HepG2 (cell line): ENCODE results near the gene ITIH1. TPM values are rescaled to one million over a fixed set of nuclear protein-coding genes. Genes with fewer than 3 reads are reported as not detected.
A peak's percentile ranks its signal among the peaks of the same experiment; 100 is the strongest.

Source experiments
- ATAC-seq: fragments of 200-7000 bp; cut with Tn5 transposase; 3 replicates; pipeline ENCODE4 v1.9.1; 2020; ENCODE audit warnings: mild to moderate bottlenecking, moderate library complexity
- BruUV-seq: library from RNA; stranded (reverse); fragments of 400-500 nt; replicated peaks from 2 replicates; lab custom pipeline; 2021; lab: Mats Ljungman, UMichigan
- CTCF ChIA-PET: fragments of 300-600 bp; formaldehyde crosslinking; extraction: SDS; loops from one replicate; lab custom pipeline; 2021; ENCODE audit warnings: low total read pairs, inconsistent platforms, low intra/inter-chr PET ratio; lab: Yijun Ruan, JAX
- POLR2A ChIA-PET: fragments of 350-600 bp; sonication (Branson Sonifier 250); formaldehyde crosslinking; loops from one replicate; lab custom pipeline; 2020; ENCODE audit warnings: antibody characterized with exemption, inconsistent platforms; lab: Yijun Ruan, JAX
- DNase-seq: peaks from one replicate; pipeline ENCODE4 v3.0.0-alpha.2; 2015; ENCODE audit warnings: low spot score
- FAIRE-seq: peaks from 3 replicates; lab custom pipeline; 2011; peaks lifted over from hg19 to GRCh38; lab: Jason Lieb, UNC
- H2AFZ ChIP-seq: one replicate; pipeline ENCODE4 v1.6.1; 2011; ENCODE audit warnings: low read length, inconsistent platforms
- H3K27ac ChIP-seq: fragments of 300-600 bp; 3 replicates; pipeline ENCODE4 v1.8.0; 2011; ENCODE audit warnings: mixed run types, mild to moderate bottlenecking, mixed read lengths, low read length, inconsistent platforms; ENCODE audit not compliant: insufficient read depth; ENCODE audit errors: extremely low read length
- H3K27me3 ChIP-seq, 2 experiments: fragments of 200-600 bp in 1 of 2; 2 replicates in 1 of 2; 3 replicates in 1 of 2; pipeline versions ENCODE4 v1.6.0 to v1.8.0; 2011; ENCODE audit warnings: low read length in 2 of 2, mild to moderate bottlenecking in 2 of 2, moderate library complexity in 2 of 2, inconsistent platforms in 1 of 2; ENCODE audit not compliant: insufficient read depth in 2 of 2, control insufficient read depth in 1 of 2
- H3K36me3 ChIP-seq, 2 experiments: fragments of 200-600 bp in 1 of 2; replicated peaks in 1 of 2; 2 replicates in 1 of 2; 3 replicates in 1 of 2; pipeline versions ENCODE4 v1.5.1 to v1.8.0; 2011; ENCODE audit warnings: low read length in 2 of 2, inconsistent platforms in 1 of 2; ENCODE audit not compliant: insufficient read depth in 2 of 2, control insufficient read depth in 1 of 2
- H3K4me1 ChIP-seq: 2 replicates; pipeline ENCODE4 v1.5.1; 2012; ENCODE audit warnings: low read length, inconsistent platforms; ENCODE audit not compliant: insufficient read depth
- H3K4me2 ChIP-seq: 2 replicates; pipeline ENCODE4 v1.6.0; 2011; ENCODE audit warnings: low read depth, low read length, inconsistent platforms
- H3K4me3 ChIP-seq, 3 experiments: fragments of 200-600 bp in 1 of 3; sonication (generic), shearing (Covaris generic) in 1 of 3; replicated peaks in 1 of 3; 2 replicates each; pipeline ENCODE4 v1.5.1; 2011 to 2016; ENCODE audit warnings: low read length in 3 of 3, inconsistent platforms in 2 of 3, low read depth in 2 of 3, mild to moderate bottlenecking in 2 of 3, control low read depth in 1 of 3, mixed read lengths in 1 of 3; ENCODE audit not compliant: insufficient read depth in 1 of 3
- H3K79me2 ChIP-seq: one replicate; pipeline ENCODE4 v1.6.1; 2011; ENCODE audit warnings: low read length, inconsistent platforms; ENCODE audit not compliant: insufficient read depth
- H3K9ac ChIP-seq: 2 replicates; pipeline ENCODE4 v1.6.0; 2011; ENCODE audit warnings: mild to moderate bottlenecking, low read depth, low read length, inconsistent platforms; ENCODE audit not compliant: insufficient read depth
- H3K9me3 ChIP-seq: 2 replicates; pipeline ENCODE4 v1.5.1; 2012; ENCODE audit warnings: mild to moderate bottlenecking, low read length
- H4K20me1 ChIP-seq: 2 replicates; pipeline ENCODE4 v1.6.0; 2011; ENCODE audit warnings: inconsistent platforms, mild to moderate bottlenecking, low read length, moderate library complexity; ENCODE audit not compliant: insufficient read depth
- ARNT ChIP-seq: fragments of 450-650 bp; IDR thresholded peaks from 2 replicates; pipeline ENCODE4 v1.6.1; 2017
- PAX8 ChIP-seq: sonication (generic); formaldehyde crosslinking; IDR thresholded peaks from 2 replicates; pipeline ENCODE4 v1.8.0; 2022; ENCODE audit warnings: mild to moderate bottlenecking, missing genetic modification reagents, borderline replicate concordance
- POLR2A ChIP-seq, 2 experiments: IDR thresholded peaks; 2 replicates each; pipeline ENCODE4 v1.6.1; 2011; ENCODE audit warnings: low read depth in 2 of 2, low read length in 2 of 2, mild to moderate bottlenecking in 1 of 2, moderate library complexity in 1 of 2; ENCODE audit not compliant: insufficient read depth in 1 of 2
- RAD21 ChIP-seq: fragments of 450-650 bp; formaldehyde crosslinking; IDR thresholded peaks from 2 replicates; pipeline ENCODE4 v1.5.0; 2020; ENCODE audit warnings: mild to moderate bottlenecking
- RBM39 ChIP-seq: fragments of 200-400 bp; formaldehyde crosslinking; IDR thresholded peaks from one replicate; pipeline ENCODE4 v1.6.1; 2018; ENCODE audit warnings: antibody characterized with exemption, mild to moderate bottlenecking, low read depth, low read length; ENCODE audit not compliant: poor library complexity, severe bottlenecking
- SSRP1 ChIP-seq: IDR thresholded peaks from 2 replicates; pipeline ENCODE4 v1.6.1; 2016; ENCODE audit warnings: control low read depth
- ZNF720 ChIP-seq: sonication (generic); formaldehyde crosslinking; IDR thresholded peaks from 2 replicates; pipeline ENCODE4 v1.4.0; 2020; ENCODE audit warnings: missing genetic modification reagents
- ZNF780A ChIP-seq: sonication (generic); formaldehyde crosslinking; IDR thresholded peaks from 2 replicates; pipeline ENCODE4 v1.8.0; 2022; ENCODE audit warnings: mild to moderate bottlenecking, missing genetic modification reagents, moderate library complexity
- ZNF839 ChIP-seq: sonication (generic); formaldehyde crosslinking; IDR thresholded peaks from 2 replicates; pipeline ENCODE4 v1.4.0; 2020; ENCODE audit warnings: missing genetic modification reagents, mild to moderate bottlenecking, borderline replicate concordance
- WGBS: methylation state at CpG from one replicate; pipeline ENCODE4 v1.1.6; 2017; ENCODE audit warnings: low lambda C conversion rate; 5-methylcytosine and 5-hydroxymethylcytosine counted together
- in situ Hi-C: cut with HindIII; loops from 2 replicates; pipeline ENCODE4 v1.10.0; 2017; ENCODE audit warnings: low pct_unique_long_range_greater_than_20kb; ENCODE audit not compliant: extremely low pct_ligation_motif_present
- intact Hi-C: fragments of 100-400 bp; cut with micrococcal nuclease; formaldehyde crosslinking; loops from one replicate; pipeline ENCODE4 v1.10.0; 2022; ENCODE audit not compliant: unreplicated experiment
- polyA plus RNA-seq, 8 experiments: library from polyadenylated mRNA; depleted of rRNA in 3 of 8; stranded (reverse) in 7 of 8; unstranded in 1 of 8; fragments of >200 nt; fragmentation: Illumina TruSeq in 4 of 8; extraction: Trizol in 4 of 8; gene quantifications; 2 replicates each; pipeline versions ENCODE4 v1.2.1 to v1.2.3, GENCODE V29; 2011 to 2016; ENCODE audit warnings: low read depth in 4 of 8, missing spikeins in 1 of 8, mixed read lengths in 1 of 8; ENCODE audit not compliant: insufficient read depth in 1 of 8
- total RNA-seq, 5 experiments: library from RNA; depleted of rRNA; stranded (reverse); fragments of >200 nt; fragmentation: Illumina TruSeq; extraction: Trizol; gene quantifications; 2 replicates each; pipeline ENCODE4 v1.2.3, GENCODE V29; 2016; ENCODE audit warnings: low read depth in 1 of 5
- TF ChIP-seq, protein P1 (sequence below): sonication (generic); formaldehyde crosslinking; IDR thresholded peaks from 2 replicates; pipeline ENCODE4 v1.4.0; 2020; ENCODE audit warnings: mild to moderate bottlenecking, missing genetic modification reagents
- TF ChIP-seq, protein P2 (sequence below): sonication (generic); formaldehyde crosslinking; IDR thresholded peaks from 2 replicates; pipeline ENCODE4 v1.5.0; 2020; ENCODE audit warnings: mild to moderate bottlenecking, missing genetic modification reagents
- TF ChIP-seq, protein P3 (sequence below): sonication (generic); formaldehyde crosslinking; IDR thresholded peaks from 2 replicates; pipeline ENCODE4 v1.9.0; 2021; ENCODE audit warnings: missing genetic modification reagents, borderline replicate concordance
- TF ChIP-seq, protein P4 (sequence below): sonication (generic); formaldehyde crosslinking; IDR thresholded peaks from 2 replicates; pipeline ENCODE4 v1.9.0; 2021; ENCODE audit warnings: missing genetic modification reagents, borderline replicate concordance

The ITIH1 gene
- total and polyA plus RNA-seq, 2 of the 13 experiments (the other 11 are each of a cell fraction or from before 2014, with no cell fraction given), result 12.3 to 19.6 TPM

DNA sequence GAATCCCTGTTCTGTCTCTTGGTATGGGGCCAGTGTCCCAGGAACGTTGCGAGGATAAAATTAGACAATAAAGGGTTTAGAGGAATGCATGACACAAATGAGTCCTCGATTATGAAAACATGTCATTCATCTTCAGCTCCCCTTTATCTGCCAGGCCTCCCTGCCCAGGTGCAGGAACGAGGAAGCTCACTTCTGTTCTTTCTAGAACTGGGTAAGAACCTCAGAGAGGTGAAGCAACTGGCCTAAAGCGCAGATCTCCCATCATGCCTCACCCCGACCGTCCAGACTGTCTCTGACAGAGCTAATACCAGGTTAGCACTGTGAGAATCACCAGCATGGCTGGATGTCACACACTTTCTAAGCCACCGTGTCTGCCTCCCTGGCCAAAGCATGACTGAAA is 1.5 kb upstream of the ITIH1 start:
- ChIA-PET CTCF (no interaction called here), POLR2A (interaction anchor here (0.8 to 18.4 kb wide), 8 partner anchors 11 to 385 kb away, joined by 3 to 466 read pairs (median 7); partner anchors contain the start of genes ITIH3 and PRKCD)
- no peaks in the 10 kb centered on the region for H3K9me3 ChIP-seq
- FAIRE-seq (peak; percentile 67), ATAC-seq (peak; percentile 68), DNase-seq (peak; percentile 39)
- H3K27ac ChIP-seq, result peak overlapping the region; percentile 88
- 3% methylated on average over 8 of the region's 8 CpGs for WGBS
- H3K4me2 ChIP-seq, result peak overlapping the region; percentile 71
- H3K27me3 ChIP-seq, result no peaks in the 10 kb centered on the region
- H3K36me3 ChIP-seq, result no peaks in the 10 kb centered on the region
- peaks cover 90% of the 10 kb centered on the region for H3K4me1 ChIP-seq
- in situ Hi-C loops (no loop called here), intact Hi-C loops (loop anchor here (1.0 to 10.0 kb wide), 2 partner anchors 11 to 49 kb away; no protein-coding TSS in a partner anchor)
- H3K9ac ChIP-seq, result peak overlapping the region; percentile 59
- no peak overlapping the region for H2AFZ ChIP-seq
- no TSS peak for BruUV-seq
- peak overlapping the region in 1 of 3 experiments; percentile 58; a peak in 2 of 6 replicates for H3K4me3 ChIP-seq
- no peaks in the 10 kb centered on the region for H3K79me2 ChIP-seq
- H4K20me1 ChIP-seq, result no peaks in the 10 kb centered on the region
- no peak for TF ChIP-seq ZNF720 (CRISPR knock-in tag)
- TF ChIP-seq, protein P1, sequence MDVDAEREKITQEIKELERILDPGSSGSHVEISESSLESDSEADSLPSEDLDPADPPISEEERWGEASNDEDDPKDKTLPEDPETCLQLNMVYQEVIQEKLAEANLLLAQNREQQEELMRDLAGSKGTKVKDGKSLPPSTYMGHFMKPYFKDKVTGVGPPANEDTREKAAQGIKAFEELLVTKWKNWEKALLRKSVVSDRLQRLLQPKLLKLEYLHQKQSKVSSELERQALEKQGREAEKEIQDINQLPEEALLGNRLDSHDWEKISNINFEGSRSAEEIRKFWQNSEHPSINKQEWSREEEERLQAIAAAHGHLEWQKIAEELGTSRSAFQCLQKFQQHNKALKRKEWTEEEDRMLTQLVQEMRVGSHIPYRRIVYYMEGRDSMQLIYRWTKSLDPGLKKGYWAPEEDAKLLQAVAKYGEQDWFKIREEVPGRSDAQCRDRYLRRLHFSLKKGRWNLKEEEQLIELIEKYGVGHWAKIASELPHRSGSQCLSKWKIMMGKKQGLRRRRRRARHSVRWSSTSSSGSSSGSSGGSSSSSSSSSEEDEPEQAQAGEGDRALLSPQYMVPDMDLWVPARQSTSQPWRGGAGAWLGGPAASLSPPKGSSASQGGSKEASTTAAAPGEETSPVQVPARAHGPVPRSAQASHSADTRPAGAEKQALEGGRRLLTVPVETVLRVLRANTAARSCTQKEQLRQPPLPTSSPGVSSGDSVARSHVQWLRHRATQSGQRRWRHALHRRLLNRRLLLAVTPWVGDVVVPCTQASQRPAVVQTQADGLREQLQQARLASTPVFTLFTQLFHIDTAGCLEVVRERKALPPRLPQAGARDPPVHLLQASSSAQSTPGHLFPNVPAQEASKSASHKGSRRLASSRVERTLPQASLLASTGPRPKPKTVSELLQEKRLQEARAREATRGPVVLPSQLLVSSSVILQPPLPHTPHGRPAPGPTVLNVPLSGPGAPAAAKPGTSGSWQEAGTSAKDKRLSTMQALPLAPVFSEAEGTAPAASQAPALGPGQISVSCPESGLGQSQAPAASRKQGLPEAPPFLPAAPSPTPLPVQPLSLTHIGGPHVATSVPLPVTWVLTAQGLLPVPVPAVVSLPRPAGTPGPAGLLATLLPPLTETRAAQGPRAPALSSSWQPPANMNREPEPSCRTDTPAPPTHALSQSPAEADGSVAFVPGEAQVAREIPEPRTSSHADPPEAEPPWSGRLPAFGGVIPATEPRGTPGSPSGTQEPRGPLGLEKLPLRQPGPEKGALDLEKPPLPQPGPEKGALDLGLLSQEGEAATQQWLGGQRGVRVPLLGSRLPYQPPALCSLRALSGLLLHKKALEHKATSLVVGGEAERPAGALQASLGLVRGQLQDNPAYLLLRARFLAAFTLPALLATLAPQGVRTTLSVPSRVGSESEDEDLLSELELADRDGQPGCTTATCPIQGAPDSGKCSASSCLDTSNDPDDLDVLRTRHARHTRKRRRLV, result no peak
- no peak for TF ChIP-seq ZNF839
- TF ChIP-seq, protein P2, sequence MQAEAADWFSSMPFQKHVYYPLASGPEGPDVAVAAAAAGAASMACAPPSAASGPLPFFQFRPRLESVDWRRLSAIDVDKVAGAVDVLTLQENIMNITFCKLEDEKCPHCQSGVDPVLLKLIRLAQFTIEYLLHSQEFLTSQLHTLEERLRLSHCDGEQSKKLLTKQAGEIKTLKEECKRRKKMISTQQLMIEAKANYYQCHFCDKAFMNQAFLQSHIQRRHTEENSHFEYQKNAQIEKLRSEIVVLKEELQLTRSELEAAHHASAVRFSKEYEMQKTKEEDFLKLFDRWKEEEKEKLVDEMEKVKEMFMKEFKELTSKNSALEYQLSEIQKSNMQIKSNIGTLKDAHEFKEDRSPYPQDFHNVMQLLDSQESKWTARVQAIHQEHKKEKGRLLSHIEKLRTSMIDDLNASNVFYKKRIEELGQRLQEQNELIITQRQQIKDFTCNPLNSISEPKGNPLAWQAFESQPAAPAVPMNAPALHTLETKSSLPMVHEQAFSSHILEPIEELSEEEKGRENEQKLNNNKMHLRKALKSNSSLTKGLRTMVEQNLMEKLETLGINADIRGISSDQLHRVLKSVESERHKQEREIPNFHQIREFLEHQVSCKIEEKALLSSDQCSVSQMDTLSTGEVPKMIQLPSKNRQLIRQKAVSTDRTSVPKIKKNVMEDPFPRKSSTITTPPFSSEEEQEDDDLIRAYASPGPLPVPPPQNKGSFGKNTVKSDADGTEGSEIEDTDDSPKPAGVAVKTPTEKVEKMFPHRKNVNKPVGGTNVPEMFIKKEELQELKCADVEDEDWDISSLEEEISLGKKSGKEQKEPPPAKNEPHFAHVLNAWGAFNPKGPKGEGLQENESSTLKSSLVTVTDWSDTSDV, result no peak
- TF ChIP-seq ZNF780A (CRISPR knock-in tag), result no peak
- peak in 1 of 2 experiments; percentile 49; a peak in 1 of 4 replicates for TF ChIP-seq POLR2A (IDR thresholded peaks at IDR 0.05; ENCODE audit: insufficient read depth in 1 of 2, low read depth in 2 of 2, low read length in 2 of 2)
- TF ChIP-seq, protein P3, sequence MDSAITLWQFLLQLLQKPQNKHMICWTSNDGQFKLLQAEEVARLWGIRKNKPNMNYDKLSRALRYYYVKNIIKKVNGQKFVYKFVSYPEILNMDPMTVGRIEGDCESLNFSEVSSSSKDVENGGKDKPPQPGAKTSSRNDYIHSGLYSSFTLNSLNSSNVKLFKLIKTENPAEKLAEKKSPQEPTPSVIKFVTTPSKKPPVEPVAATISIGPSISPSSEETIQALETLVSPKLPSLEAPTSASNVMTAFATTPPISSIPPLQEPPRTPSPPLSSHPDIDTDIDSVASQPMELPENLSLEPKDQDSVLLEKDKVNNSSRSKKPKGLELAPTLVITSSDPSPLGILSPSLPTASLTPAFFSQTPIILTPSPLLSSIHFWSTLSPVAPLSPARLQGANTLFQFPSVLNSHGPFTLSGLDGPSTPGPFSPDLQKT, result no peak
- no peak for TF ChIP-seq ARNT
- TF ChIP-seq, protein P4, sequence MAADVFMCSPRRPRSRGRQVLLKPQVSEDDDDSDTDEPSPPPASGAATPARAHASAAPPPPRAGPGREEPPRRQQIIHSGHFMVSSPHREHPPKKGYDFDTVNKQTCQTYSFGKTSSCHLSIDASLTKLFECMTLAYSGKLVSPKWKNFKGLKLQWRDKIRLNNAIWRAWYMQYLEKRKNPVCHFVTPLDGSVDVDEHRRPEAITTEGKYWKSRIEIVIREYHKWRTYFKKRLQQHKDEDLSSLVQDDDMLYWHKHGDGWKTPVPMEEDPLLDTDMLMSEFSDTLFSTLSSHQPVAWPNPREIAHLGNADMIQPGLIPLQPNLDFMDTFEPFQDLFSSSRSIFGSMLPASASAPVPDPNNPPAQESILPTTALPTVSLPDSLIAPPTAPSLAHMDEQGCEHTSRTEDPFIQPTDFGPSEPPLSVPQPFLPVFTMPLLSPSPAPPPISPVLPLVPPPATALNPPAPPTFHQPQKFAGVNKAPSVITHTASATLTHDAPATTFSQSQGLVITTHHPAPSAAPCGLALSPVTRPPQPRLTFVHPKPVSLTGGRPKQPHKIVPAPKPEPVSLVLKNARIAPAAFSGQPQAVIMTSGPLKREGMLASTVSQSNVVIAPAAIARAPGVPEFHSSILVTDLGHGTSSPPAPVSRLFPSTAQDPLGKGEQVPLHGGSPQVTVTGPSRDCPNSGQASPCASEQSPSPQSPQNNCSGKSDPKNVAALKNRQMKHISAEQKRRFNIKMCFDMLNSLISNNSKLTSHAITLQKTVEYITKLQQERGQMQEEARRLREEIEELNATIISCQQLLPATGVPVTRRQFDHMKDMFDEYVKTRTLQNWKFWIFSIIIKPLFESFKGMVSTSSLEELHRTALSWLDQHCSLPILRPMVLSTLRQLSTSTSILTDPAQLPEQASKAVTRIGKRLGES (CRISPR knock-in tag), result no peak
- no peak for TF ChIP-seq RBM39
- TF ChIP-seq RAD21 (CRISPR knock-in tag), result no peak
- 0 out of 2 replicates have a peak, but pooled peaks have one; percentile 34 for TF ChIP-seq PAX8
- no peak for TF ChIP-seq SSRP1
